ENCODE measurements around the gene LRP5. TPM values are rescaled to one million over a fixed set of nuclear protein-coding genes. Genes with fewer than 3 reads are reported as not detected.
A peak's percentile ranks its signal among the peaks of the same experiment; 100 is the strongest.

Gene LRP5
- total RNA-seq, 2 donors from 2014 or later, result 86.8 to 106 TPM

DNA sequence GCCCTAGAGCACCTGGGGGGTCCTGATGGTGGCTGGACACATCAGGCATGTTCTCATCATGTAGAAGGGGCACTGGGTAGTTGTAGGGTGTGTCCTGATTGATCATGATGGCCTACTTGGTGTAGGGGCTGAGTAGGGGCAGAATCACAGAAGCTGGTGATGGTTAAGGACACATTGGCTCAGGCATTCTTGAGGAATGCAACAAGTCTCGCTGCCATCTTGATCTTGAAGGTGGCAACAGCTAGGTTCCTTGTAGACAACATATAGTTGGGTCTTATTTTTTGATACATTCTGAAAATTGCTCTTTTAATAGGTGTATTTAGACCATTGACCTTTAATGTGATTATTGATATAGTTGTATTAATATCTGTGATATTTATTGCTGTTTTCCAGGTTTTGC, 176.2 kb downstream of the LRP5 start:
- intact Hi-C loops (cut with DNase I, micrococcal nuclease), result no loop called here
- DNase-seq, result no peak
- no peak for ATAC-seq

DNA sequence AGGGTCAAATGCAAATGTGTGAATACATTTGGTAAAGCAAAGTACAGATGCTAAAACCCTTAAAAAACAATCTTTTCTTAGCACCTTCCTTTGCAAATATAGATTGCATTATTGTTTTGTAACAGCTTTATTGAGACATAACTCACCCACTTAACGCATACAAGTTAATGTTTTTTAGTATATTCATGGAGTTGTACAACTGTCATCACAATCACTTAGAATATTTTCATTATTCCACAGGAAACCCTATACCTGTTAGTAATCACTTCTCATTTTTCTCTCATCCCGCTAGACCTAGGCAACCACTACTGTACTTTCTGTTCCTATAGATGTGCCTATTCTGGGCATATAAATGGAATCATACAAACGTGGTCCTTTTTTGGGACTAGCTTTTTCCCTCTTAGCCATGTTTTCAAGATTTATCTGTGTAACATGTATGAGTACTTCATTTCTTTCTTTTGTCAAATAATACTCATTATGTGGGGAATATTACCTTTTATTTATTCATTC, 182.9 kb downstream of the LRP5 start:
- intact Hi-C loops (cut with DNase I, micrococcal nuclease), result no loop called here
- DNase-seq (no peak), ATAC-seq (no peak)

DNA sequence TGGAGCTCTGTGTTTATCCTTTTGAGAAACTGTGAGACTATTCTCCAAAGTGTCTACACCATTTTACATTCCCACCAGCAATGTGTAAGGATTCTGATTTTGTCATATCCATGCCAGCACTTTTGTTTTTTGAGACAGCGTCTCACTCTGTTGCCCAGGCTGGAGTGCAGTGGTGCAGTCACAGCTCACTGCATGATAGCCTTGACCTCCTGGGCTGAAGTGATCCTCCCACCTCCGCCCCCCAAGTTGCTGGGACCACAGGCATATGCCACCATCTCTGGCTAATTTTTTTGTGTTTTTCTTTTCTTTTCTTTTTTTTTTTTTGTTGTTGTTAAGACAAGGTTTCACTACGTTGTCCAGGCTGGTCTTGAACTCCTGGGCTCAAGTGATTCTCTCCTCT, 183.5 kb downstream of the LRP5 start:
- DNase-seq, result no peak

DNA sequence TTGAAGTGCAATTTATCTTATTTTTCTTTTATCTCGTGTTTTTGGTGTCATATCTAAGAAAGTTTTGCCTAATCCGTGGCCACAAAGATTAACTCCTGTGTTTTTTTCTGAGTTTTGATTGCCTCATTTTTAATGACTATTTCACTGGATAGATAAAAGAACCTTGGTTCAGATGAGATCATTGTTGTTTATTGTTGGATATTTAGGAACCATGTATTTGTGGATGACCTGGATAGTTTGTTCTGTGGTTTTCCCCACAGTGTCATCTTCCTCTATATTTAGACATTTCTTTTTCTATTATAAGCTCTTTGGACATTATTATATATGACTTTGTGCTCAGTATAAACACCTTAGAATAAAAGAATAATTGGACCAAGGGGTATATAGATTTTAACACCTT, 185.4 kb downstream of the LRP5 start:
- no peak for ATAC-seq
- DNase-seq, result no peak
- intact Hi-C loops (cut with DNase I, micrococcal nuclease), result no loop called here

More for the DNA sequence above, 183.5 kb downstream of the LRP5 start:
- ATAC-seq, result no peak
- intact Hi-C loops (cut with DNase I, micrococcal nuclease), result no loop called here

DNA sequence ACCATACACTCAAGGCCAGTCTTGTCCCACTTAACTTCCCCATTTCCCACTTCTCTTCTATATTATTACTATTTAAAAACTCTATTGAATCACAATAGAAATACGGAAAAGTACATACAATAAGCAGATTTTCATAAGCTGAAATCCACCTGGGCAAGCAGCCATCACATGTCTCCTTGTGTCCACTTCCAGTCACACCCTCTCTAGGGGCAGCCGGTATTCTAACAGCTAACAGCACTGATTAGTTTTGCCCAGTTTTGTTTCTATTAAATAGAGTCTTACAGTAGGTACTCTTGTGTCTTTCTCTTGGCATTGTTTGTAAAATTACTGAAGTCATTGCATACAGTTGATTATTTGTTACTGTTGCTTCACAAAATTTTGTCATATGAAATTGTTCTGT, 185.9 kb downstream of the LRP5 start:
- intact Hi-C loops (cut with DNase I, micrococcal nuclease), result no loop called here
- ATAC-seq, result peak; percentile 73
- peak in 1 of 2 donors; percentile 22 for DNase-seq

Other genes starting within 250 kb of the LRP5 start
- 10 to 100 TPM; 47.6 to 87.4 TPM for gene CHKA, start 191.2 kb upstream of the LRP5 start, total RNA-seq
- 10 to 100 TPM; 56.9 to 62.8 TPM for gene KMT5B, start 99.3 kb upstream of the LRP5 start, total RNA-seq
- gene C11orf24, start 40.6 kb upstream of the LRP5 start, total RNA-seq, result 10 to 100 TPM; 68.8 to 76.3 TPM
- 100 to 1,000 TPM; 102 to 112 TPM for gene PPP6R3, start 148.2 kb downstream of the LRP5 start, total RNA-seq

Data from left colon (tissue), 2 donors.